Measurements from ENCODE around the gene NEK6.
A peak's percentile ranks its signal among the peaks of the same experiment; 100 is the strongest.

Gene NEK6

DNA sequence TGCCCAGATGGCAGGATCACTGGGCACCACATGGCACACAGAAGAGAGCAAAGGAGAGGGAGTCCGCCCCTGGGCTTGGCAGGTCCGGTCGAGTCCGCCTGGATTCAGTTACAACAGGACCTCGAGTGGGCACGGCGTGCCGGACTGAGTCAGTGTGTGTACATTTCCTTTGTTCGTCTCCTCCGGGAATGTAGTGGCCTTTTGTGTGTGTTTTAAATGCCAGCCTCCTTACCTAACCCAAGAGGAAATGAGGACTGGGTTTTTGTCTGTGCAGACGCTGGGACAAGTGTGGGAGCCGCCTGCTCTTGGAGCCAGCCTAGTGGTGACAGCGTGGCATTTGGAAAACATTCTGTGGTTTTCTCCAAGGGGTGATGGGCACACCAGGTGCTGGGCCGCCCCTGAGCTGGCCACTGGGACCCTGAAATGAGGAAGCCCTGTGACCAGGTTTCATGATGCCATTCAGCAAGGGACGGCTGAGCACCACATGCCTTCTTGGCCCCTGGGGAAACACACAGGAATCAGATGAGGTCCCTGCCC, 9.6 kb downstream of the NEK6 start:
- Histone ChIP-seq H3K4me3 (peak overlapping the region; percentile 29), H3K27ac (peak overlapping the region; percentile 29 to 72)
- TF ChIP-seq, protein P1, sequence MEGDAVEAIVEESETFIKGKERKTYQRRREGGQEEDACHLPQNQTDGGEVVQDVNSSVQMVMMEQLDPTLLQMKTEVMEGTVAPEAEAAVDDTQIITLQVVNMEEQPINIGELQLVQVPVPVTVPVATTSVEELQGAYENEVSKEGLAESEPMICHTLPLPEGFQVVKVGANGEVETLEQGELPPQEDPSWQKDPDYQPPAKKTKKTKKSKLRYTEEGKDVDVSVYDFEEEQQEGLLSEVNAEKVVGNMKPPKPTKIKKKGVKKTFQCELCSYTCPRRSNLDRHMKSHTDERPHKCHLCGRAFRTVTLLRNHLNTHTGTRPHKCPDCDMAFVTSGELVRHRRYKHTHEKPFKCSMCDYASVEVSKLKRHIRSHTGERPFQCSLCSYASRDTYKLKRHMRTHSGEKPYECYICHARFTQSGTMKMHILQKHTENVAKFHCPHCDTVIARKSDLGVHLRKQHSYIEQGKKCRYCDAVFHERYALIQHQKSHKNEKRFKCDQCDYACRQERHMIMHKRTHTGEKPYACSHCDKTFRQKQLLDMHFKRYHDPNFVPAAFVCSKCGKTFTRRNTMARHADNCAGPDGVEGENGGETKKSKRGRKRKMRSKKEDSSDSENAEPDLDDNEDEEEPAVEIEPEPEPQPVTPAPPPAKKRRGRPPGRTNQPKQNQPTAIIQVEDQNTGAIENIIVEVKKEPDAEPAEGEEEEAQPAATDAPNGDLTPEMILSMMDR (IDR thresholded peaks at IDR 0.05): no peak
- peak; percentile 80 for DNase-seq (ENCODE audit: low spot score)

DNA sequence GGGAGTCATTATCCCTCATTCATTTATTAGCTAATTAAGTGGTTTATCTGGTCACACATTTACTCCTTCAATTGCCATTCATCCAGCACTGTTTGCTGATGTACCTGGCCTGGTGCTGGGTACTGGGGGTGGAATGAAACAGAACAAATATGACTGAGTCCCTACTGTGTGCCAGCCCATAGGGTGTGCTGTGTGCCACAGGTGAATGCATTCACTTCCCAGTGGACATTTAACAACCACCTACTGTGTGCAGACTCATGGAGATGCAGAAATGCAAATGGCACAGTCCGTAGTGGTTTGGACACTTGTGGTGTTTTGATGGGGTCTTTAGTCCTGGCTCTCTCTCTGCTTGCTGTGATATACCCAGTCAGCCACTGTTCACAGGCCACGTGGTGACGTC, 10.5 kb downstream of the NEK6 start:
- no peak overlapping the region for H3K4me3 ChIP-seq
- H3K27ac ChIP-seq: no peak overlapping the region
- TF ChIP-seq, protein P1 (IDR thresholded peaks at IDR 0.05): no peak
- DNase-seq (ENCODE audit: low spot score): peak; percentile 47

DNA sequence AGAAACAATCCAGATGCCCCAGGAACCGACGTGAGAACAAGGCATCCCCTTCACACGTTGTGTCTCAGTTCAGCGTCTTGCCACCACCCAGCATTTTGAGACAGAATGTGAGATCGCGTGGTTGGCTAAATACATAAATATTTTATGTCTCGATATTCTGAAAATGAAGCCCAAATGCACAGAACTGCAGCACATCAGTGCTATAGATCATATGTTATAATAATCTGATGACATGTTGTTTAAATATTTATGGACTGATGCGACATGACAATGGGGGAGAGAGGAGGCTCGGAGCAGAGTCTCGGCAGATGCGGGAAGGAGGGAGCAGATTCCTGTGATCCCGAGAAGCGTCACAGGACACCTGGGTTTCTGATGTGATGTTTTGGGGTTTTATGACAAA, 10.9 kb downstream of the NEK6 start:
- DNase-seq (ENCODE audit: low spot score): no peak
- H3K27ac ChIP-seq: no peak overlapping the region
- TF ChIP-seq, protein P1 (IDR thresholded peaks at IDR 0.05): no peak
- no peak overlapping the region for H3K4me3 ChIP-seq

DNA sequence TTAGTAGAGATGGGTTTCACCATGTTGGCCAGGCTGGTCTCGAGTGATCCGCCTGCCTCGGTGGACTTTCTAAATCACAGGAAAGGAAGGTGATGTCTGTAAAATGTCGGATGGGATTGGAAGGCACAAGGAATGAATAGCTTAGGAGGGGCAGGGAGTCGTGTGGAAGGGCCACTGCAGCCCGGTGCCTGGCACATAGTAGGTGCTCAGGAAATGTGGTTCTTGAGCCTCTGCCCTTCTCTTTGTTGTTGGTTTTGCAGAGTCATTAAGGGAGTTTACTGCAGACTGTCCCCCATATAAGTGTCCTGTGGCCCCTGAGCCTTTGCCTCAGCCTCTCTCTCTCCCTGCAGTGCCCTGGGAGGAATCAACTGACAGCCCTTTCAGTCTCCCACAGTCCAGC, 11.8 kb downstream of the NEK6 start:
- TF ChIP-seq, protein P1 (IDR thresholded peaks at IDR 0.05): no peak
- DNase-seq (ENCODE audit: low spot score): no peak
- Histone ChIP-seq H3K4me3 (no peak overlapping the region), H3K27ac (no peak overlapping the region)

DNA sequence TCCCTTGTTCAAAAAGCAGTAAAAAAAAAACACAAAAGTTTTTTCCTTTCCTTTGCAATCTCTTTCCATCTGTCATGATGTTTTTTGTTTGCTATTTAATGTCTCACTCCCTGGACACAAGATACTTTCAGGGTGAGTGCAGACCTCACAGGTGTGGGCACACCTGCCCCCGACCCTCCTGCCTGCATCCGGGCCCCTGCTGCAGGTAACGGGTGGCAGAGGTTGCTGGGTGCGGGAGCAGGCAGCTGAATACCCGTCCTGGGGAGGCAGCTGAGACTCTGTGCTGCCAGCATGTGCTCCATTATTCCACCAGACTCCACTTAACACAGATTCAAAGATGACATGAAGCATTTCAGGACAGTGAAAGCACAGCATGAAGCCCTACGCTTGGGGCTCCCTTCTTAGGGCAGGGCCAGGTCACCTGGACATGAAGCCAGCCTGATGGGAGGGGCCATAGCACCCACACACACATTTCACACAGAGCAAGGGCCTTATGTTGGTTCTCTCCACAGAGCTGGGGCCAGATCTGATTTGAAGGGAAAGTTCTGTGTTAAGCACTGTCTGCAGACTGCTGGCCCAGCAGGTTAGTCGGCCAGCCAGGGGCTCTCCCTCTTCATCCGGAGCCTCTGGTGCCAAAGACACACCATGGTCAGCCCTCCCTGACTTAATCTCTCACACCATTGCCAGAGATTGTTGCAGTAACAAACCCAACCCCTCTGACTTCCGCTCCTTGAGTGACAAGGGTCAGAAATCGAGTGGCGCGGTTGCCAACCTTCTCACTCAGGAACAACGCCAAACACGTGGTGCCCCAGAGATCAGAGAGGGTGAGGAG, 13.0 kb downstream of the NEK6 start:
- peak overlapping the region; percentile 6 for H3K4me3 ChIP-seq
- peak overlapping the region; percentile 41 to 63 for H3K27ac ChIP-seq
- TF ChIP-seq, protein P1 (IDR thresholded peaks at IDR 0.05): no peak
- no peak for DNase-seq (ENCODE audit: low spot score)

DNA sequence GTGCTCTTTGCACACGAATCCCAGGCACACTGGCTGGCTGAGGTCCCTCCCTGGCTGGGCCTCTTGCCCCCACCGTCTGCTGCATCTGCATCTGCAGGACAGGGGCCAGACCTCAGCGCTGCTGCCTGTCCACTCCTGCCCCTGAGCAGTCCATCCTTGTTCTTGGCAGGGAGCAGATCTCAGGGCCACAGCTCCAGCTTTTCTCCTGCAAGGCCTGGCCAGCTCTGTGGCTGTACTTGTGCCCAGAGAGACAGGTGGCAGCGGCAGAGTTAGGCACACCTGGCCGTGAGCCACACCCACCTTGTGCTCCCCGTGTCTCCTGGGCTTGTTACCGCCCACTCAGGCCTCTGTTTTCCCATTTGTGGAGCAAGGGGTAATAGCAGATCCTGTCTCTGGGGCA, 13.9 kb downstream of the NEK6 start:
- no peak for DNase-seq (ENCODE audit: low spot score)
- no peak overlapping the region for H3K4me3 ChIP-seq
- TF ChIP-seq, protein P1 (IDR thresholded peaks at IDR 0.05): no peak
- H3K27ac ChIP-seq: peak overlapping the region; percentile 41 to 63

DNA sequence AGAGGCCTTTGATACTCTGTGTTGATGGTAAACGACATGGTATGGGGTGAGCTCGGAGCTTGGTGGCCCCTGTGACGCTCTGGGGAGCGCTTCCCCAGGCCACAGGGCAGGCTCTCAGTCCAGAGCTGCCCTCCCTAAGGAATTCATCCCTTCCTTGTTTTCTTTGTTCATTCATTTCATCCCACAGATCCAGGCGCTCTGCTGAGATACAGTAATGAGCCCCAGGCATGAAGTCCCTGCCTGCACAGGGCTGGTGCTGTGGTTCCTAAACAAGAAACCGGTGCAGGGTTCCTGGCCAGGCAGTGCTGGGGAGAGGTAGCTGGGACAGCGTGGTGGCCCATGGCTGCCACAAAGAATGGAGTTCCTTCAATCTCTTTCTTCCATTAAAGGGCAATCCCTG, 14.4 kb downstream of the NEK6 start:
- Histone ChIP-seq H3K27ac (peak overlapping the region; percentile 41 to 63), H3K4me3 (no peak overlapping the region)
- TF ChIP-seq, protein P1 (IDR thresholded peaks at IDR 0.05): no peak
- DNase-seq (ENCODE audit: low spot score): no peak

All from coronary artery (tissue), 2 donors.